CD4-positive, alpha-beta T cell treated with Interleukin-15 for 4 hours (primary cell): ENCODE data around the gene PPFIA2.

Source experiments
- DNase-seq: peaks from one replicate; pipeline ENCODE4 v3.0.0-alpha.2; 2020; ENCODE audit warnings: low spot score

Gene PPFIA2

GRCh38 chr12:81347404-81347803 is 411.7 kb downstream of the PPFIA2 start:
- no peak for DNase-seq

DNA sequence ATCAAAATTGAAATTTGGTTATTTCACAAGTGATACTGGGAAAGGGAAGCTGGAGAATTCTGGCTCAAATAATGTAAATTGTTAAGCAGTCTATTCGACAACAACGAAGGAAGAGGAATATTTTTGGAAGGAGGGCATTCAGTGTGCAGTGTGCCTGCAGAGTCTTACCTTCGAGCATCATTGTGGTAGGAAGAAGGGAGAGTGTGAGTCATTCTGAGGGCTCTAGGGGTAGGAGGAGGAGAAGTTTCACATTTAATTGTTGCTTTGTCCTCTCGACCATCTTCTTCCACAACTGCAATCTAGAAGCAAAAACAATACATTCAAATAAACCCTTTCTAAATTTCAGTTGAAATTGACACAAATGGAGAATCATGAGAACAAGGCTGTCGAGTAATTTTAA is 418.2 kb downstream of the PPFIA2 start:
- no peak for DNase-seq

DNA sequence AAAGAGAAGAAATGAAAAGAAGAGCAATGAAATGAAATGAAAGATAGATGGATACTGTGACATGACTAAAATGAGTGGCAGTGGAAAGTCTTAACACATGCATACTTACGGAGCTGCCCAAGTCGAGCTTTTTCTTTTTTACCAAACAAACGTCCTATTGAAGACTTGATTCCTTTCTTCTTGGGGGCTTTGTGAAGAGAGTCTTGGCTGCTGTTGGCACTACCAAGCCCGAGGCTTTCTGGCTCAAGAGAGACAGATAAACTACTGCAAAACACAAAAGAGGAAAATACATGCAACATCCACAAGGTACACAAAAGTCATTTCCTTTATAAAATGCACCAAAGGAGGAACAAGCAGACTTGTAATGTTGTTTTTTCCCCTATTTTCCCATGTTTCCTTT is 420.1 kb downstream of the PPFIA2 start:
- DNase-seq = no peak

- no peak for DNase-seq
Measured at GRCh38 chr12:81337886-81338285, 421.3 kb downstream of the PPFIA2 start.

DNA sequence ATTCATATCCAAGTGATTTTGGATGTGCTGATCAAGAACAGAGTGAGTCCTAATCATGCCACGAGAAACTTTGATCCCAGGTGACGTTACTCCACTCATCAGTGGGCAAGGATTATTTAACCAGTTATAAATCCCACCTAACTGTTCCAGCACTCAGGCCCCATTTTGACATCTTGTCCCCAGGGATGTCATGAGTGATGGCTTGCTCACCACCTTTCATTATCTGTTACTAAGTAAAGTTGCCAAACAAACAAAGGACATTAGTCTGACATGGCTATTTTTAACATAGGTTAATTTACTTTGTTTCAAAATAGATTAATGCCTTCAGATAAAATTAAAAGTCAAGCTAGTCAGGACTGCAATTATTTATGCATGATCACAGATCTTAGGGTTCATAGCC is 425.3 kb downstream of the PPFIA2 start:
- DNase-seq = no peak

DNA sequence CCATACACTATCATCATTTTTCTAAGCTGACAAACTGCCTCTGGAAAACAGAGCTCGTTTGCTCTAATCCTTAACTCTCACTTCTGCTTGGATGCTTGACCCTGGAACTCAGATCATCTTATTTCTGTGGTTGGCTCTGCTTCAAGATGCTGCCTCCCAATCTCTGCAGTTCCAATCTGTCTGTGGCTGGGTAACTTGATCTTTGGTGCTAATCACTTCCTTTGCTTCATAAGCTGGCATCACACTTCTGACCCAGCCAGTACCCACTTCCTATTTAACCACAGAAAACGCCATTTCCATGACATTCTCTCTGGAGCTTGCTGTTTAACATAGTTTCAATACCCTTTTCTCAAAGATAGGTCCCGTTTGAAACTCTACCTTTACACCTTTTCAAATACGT is 427.1 kb downstream of the PPFIA2 start:
- no peak for DNase-seq

DNA sequence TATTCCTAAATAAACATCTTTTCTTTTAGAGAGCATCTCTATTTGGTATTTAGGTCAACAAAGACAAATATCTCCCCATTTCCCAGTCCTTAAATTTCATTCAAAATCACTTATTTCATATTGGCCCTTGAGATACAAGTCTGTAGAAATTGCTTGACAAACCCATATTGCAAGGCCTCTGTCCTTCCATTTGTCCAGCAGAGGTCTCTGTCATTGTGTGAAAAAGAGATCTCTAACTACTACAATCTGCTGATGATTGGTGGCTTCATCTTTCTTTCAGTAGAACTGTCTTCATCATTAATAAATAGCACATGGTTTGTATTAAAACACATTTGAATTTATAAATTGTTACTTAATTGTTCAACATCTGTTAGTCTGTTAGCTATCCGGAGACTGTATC is 428.7 kb downstream of the PPFIA2 start:
- no peak for DNase-seq

DNA sequence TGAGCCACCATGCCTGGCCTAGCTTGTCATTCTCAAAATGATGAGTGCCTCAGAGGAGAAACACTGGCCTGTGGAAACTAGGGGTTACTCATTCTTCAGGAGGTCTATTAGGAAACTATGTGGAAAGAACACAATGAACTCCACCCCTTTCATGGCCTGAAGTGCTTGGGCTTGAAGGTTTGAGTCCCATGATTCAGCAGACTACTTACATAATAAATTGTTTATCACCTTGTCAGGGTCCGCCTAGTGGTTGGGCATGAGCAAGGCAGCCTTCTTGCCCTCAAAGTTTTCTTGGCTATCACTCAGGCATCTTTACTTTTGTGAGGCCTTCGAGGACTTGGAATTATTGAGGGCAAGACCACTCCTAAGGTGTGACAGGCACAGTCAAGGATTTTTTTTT is 430.1 kb downstream of the PPFIA2 start:
- DNase-seq = no peak

GRCh38 chr12:81327425-81327824 is 431.7 kb downstream of the PPFIA2 start:
- DNase-seq = no peak

DNA sequence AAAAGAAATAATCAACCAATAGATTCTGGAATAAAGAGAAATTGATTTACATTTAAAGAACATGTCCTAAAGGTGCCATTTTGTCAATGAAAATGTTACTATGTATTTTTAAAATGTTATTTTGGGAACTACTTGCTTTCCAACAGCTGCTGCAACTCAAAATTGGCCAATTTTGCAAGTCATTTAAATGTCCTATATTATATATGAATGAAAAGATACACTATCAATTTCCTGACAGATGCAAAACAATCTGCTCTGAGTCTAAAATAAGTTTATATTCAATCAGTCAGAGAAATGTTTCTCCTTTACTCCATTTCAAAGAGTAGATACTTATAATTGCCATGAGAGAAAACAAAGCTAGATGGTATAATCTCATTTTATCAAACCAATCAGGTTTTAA is 434.1 kb downstream of the PPFIA2 start:
- no peak for DNase-seq

GRCh38 chr12:81314903-81315531 is 444.1 kb downstream of the PPFIA2 start:
- no peak for DNase-seq

DNA sequence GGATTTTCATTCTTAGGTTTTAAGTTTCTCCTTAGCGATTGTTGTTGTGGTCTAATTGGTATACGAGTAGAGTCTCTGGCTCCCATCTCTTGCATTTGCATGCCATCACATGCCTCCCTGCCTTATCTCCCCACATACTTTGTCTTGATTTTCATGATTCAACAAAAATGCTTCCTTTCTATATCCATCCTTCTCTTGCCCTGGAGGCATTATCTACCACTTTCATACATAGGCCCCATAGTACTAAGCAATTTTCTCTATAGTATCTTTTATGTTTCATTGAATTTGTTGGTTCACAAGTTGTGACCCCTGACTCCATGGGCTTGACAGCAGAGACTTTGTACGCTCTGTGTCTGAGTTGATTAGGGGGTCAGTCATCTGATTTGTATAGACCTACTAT is 455.2 kb downstream of the PPFIA2 start:
- no peak for DNase-seq

- DNase-seq = no peak
Measured at GRCh38 chr12:81300454-81300853, 458.7 kb downstream of the PPFIA2 start.

DNA sequence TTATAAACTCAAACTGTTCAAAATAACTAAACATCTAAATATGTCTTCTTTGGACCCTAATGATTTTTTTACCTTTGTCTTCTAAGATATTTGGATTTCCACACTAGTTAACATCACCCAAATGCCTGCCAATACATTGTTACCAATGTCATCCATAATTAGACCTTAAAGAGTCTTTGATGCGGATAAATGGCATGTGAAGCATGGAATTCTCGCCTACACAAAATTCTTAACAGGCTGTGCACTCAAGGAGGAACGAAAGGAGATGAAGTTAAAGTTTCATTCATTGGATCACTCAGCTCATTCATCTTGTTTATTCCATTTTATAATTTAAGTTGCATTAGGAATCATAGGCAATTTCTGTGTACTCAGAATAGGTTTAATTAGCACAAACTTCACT is 461.5 kb downstream of the PPFIA2 start:
- no peak for DNase-seq

- DNase-seq = no peak
Measured at GRCh38 chr12:81296556-81297305, 462.4 kb downstream of the PPFIA2 start.

GRCh38 chr12:81295251-81295650 is 463.9 kb downstream of the PPFIA2 start:
- DNase-seq = no peak

GRCh38 chr12:81294325-81295190 is 464.6 kb downstream of the PPFIA2 start:
- DNase-seq = no peak

DNA sequence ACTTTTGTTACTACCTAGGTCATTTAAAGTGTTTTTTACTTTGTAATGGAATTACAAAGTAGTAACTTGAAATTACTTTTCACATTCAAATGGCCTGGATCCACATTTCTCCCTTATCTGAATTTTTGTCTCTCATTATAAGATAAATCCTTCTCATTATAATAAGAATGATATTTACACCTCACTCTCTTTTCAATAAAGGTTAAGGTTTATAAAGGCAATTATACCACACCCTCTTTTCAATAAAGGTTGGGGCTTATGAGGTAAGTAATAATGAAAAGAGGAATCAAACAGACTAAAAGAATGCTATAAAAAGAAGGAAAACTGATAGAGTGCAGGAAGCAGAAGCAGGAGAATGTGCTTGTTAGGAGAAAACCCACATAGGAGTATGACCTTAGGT is 470.5 kb downstream of the PPFIA2 start:
- no peak for DNase-seq

DNA sequence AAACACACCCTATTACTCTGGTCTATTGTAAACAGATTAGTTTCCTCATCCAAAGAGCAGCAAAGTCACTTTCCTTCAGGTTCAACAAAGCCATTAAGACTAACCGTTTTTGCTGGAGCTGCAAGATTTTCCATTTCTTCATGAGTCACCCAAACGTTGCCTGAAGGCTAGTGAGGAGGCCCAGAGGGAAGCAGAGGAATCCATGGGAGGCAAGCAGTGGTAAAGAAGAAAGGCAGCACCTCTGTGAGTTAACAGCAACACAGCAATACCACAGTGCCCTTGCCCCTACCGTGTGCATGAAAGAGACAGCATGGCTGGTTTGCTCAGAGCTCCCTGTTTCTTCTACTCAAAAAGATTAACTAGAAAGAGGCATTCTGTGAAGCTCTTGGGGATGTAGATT is 475.0 kb downstream of the PPFIA2 start:
- DNase-seq = no peak

DNA sequence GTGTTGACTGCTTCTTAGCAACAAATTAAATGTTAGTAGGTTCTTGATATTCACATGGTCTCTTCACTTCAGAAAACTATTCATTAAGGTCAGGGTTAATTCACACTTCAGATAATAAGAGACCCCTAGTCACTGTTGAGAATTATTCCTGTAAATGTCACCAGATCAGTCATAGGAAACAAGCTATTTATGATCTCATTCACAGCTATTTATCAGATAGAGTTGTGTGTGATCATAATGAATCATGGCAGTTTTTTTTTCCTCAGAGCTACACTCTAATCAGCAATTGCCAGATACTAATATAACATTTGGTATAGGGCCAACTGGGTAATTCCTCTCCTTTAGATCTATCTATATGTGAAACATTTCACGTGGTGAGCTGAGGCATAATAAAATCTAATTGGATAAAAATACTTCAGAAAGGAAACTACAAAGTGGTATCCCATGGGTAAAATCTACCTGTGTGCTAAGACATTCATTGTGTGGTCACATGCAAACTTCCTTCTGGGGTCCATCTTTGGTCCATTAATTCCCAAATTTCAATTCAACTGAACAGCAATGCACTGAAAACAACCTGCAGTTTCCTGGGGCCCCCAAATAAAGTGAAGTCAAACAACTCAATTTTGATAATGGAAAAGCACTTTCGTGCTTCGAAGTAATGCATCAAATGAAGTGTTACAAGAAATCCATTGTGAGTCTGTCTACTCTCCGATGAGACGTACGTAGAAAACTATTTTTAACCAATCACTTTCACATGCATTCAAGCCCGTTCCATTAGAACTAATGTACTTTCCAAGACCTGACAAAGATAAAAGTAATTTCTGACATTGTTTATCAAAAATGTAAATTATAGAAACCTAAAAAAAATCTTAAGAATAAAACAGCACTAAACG is 484.3 kb downstream of the PPFIA2 start:
- DNase-seq = no peak

GRCh38 chr12:81270385-81270784 is 488.8 kb downstream of the PPFIA2 start:
- no peak for DNase-seq

DNA sequence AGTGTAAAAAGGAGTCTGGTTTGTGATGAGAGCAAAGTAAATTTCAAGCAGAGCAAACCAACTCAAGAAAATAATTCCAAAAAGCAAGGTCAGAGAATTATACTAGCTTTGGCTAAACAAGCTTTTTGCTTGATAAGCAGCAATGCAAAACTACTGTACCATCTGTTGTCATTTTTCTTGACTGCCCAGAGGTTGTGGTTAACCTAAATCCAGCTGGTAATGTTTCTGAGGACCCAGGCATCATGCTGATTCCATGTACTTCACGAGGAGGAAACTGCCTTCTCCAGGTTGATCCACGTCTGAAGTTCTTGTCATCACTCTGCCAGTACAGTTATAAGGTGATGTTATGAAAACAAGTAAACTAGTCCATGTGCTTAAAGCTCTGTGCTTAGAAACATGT is 496.1 kb downstream of the PPFIA2 start:
- no peak for DNase-seq
